Measurements from ENCODE around the gene NIF3L1. TPM values are rescaled to one million over a fixed set of nuclear protein-coding genes. Genes with fewer than 3 reads are reported as not detected.

The NIF3L1 gene
- total and polyA plus RNA-seq, 2 of the 13 experiments (the other 11 are each of a cell fraction or from before 2014, with no cell fraction given), result 67.9 to 75.2 TPM

GRCh38 chr2:200888704-200889625 is at the start of gene NIF3L1, which contains the start of gene PPIL3 (continued):
- TF ChIP-seq ZNF607 (CRISPR knock-in tag; IDR thresholded peaks at IDR 0.05; ENCODE audit: borderline replicate concordance) (peak; percentile 96; the same call in 1 of the 2 replicates), HDAC2 (CRISPR knock-in tag; IDR thresholded peaks at IDR 0.05) (peak; percentile 64), SP4 (CRISPR knock-in tag; IDR thresholded peaks at IDR 0.05) (peak; percentile 92), ZNF136 (CRISPR knock-in tag; IDR thresholded peaks at IDR 0.05; ENCODE audit: low read depth) (0 out of 2 replicates have a peak, but pooled peaks have one; percentile 19), GZF1 (CRISPR knock-in tag; IDR thresholded peaks at IDR 0.05) (0 out of 2 replicates have a peak, but pooled peaks have one; percentile 24), HNF4G (IDR thresholded peaks at IDR 0.05; ENCODE audit: borderline replicate concordance, low read depth, low read length) (peak; percentile 19; the same call in 1 of the 2 replicates), HNF4G (CRISPR knock-in tag; IDR thresholded peaks at IDR 0.05; ENCODE audit: borderline replicate concordance, low read depth) (0 out of 2 replicates have a peak, but pooled peaks have one; percentile 6), THAP7 (CRISPR knock-in tag; IDR thresholded peaks at IDR 0.05) (peak; percentile 91), HMG20B (CRISPR knock-in tag; conservative IDR thresholded peaks at IDR 0.05) (no peak; the same call in none of the 2 replicates), ZHX2 (IDR thresholded peaks at IDR 0.05; ENCODE audit: low read depth) (peak; percentile 75), ZHX2 (CRISPR knock-in tag; IDR thresholded peaks at IDR 0.05; ENCODE audit: borderline replicate concordance) (no peak), GTF2F1 (IDR thresholded peaks at IDR 0.05; ENCODE audit: low read length) (no peak), HOXD1 (CRISPR knock-in tag; IDR thresholded peaks at IDR 0.05) (peak; percentile 90; the same call in 1 of the 2 replicates), ZNF678 (CRISPR knock-in tag; IDR thresholded peaks at IDR 0.05) (0 out of 2 replicates have a peak, but pooled peaks have one; percentile 25), ZBTB7B (CRISPR knock-in tag; IDR thresholded peaks at IDR 0.05) (no peak; the same call in 1 of the 2 replicates), ATF5 (CRISPR knock-in tag; IDR thresholded peaks at IDR 0.05; ENCODE audit: low read depth) (no peak; the same call in 1 of the 2 replicates), PRDM15 (CRISPR knock-in tag; IDR thresholded peaks at IDR 0.05) (0 out of 2 replicates have a peak, but pooled peaks have one; percentile 44)
